GM12891 (cell line): ENCODE data around the gene CALML3.

Experiments
- POLR2A ChIP-seq: IDR thresholded peaks from 2 replicates; pipeline ENCODE4 v1.6.1; 2011; ENCODE audit warnings: low read depth, low read length, control low read depth
- POLR2AphosphoS5 ChIP-seq: IDR thresholded peaks from 2 replicates; pipeline ENCODE4 v1.6.1; 2011; ENCODE audit warnings: low read depth, low read length, control low read depth
- TAF1 ChIP-seq: IDR thresholded peaks from 2 replicates; pipeline ENCODE4 v1.6.1; 2011; ENCODE audit warnings: low read depth, low read length, control low read depth

DNA sequence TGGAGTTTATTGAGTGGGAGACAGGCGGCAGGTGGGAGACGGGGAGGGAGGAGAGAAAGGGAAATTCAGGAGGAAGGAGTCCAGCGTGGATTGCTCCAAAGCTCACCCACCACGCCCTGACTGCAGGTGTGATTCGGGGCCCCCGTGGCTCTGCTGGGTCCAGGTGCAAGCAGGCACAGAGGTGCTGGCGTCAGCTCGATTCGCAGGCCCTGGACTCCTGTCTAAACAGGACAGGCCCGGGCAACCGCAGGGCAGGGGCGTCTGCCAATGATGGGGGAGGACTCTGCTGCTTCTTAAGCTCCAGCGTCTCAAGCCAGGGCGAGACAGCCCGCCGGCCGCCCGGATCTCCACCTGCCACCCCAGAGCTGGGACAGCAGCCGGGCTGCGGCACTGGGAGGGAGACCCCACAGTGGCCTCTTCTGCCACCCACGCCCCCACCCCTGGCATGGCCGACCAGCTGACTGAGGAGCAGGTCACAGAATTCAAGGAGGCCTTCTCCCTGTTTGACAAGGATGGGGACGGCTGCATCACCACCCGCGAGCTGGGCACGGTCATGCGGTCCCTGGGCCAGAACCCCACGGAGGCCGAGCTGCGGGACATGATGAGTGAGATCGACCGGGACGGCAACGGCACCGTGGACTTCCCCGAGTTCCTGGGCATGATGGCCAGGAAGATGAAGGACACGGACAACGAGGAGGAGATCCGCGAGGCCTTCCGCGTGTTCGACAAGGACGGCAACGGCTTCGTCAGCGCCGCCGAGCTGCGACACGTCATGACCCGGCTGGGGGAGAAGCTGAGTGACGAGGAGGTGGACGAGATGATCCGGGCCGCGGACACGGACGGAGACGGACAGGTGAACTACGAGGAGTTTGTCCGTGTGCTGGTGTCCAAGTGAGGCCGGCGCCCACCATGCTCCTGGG is at the start of gene CALML3:
- TF ChIP-seq POLR2A (no peak), POLR2AphosphoS5 (no peak), TAF1 (no peak)
